Stomach (tissue), 9 donors: ENCODE data around the gene OTULINL. TPM values are rescaled to one million over a fixed set of nuclear protein-coding genes. Genes with fewer than 3 reads are reported as not detected.

Experiments used
- DNase-seq, 2 donors: peaks; one replicate each; pipeline versions ENCODE4 v3.0.0 to v3.0.0-alpha.2; 2013 to 2019
- H3K27ac ChIP-seq, 5 donors: fragments of 200-600 bp in 4 of 5; sonication (generic) in 4 of 5; one replicate each; pipeline ENCODE4 v1.5.1; 2013 to 2019; ENCODE audit warnings: mild to moderate bottlenecking in 1 of 5, moderate library complexity in 1 of 5
- H3K27me3 ChIP-seq, 3 donors: fragments of 200-600 bp; sonication (generic); one replicate each; pipeline ENCODE4 v1.5.1; 2017 to 2019; ENCODE audit warnings: mixed run types in 1 of 3
- H3K36me3 ChIP-seq, 4 donors: fragments of 200-600 bp; sonication (generic); 1 replicate in 3 of 4; 2 replicates in 1 of 4; pipeline ENCODE4 v1.5.1; 2016 to 2019
- H3K4me1 ChIP-seq, 4 donors: fragments of 200-600 bp; sonication (generic); one replicate each; pipeline ENCODE4 v1.5.1; 2016 to 2019
- H3K4me3 ChIP-seq, 4 donors: fragments of 200-600 bp; sonication (generic) in 3 of 4; one replicate each; pipeline ENCODE4 v1.5.1; 2016 to 2019; ENCODE audit warnings: mild to moderate bottlenecking in 1 of 4
- H3K9me3 ChIP-seq, 4 donors: fragments of 200-600 bp; sonication (generic); one replicate each; pipeline ENCODE4 v1.5.1; 2016 to 2019
- CTCF ChIP-seq, 7 experiments: fragments of 450-650 bp in 4 of 7; fragments of 200-600 bp in 3 of 7; sonication (generic) in 3 of 7; IDR thresholded peaks; one replicate each; pipeline ENCODE4 v1.5.1; 2016 to 2019; ENCODE audit warnings: antibody characterized with exemption in 7 of 7, control low read depth in 2 of 7, mild to moderate bottlenecking in 1 of 7
- EP300 ChIP-seq: sonication (generic); formaldehyde crosslinking; IDR thresholded peaks from one replicate; pipeline ENCODE4 v1.6.1; 2017; ENCODE audit warnings: antibody characterized with exemption
- POLR2A ChIP-seq, 4 donors: fragments of 450-650 bp; IDR thresholded peaks; one replicate each; pipeline ENCODE4 v1.6.1; 2016; ENCODE audit warnings: antibody characterized with exemption in 4 of 4, control low read depth in 2 of 4, mild to moderate bottlenecking in 1 of 4, moderate library complexity in 1 of 4
- POLR2AphosphoS5 ChIP-seq, 3 donors: sonication (generic); formaldehyde crosslinking; IDR thresholded peaks; one replicate each; pipeline ENCODE4 v1.6.1; 2016; ENCODE audit warnings: antibody characterized with exemption in 3 of 3
- WGBS, 5 donors: extraction: QIAGEN DNeasy Blood & Tissue Kit in 3 of 5; methylation state at CpG; one replicate each; pipeline versions ENCODE4 v1.1.5 to v1.1.7; 2013 to 2018; 5-methylcytosine and 5-hydroxymethylcytosine counted together
- intact Hi-C: fragments of 100-400 bp; cut with DNase I; formaldehyde crosslinking; loops from one replicate; pipeline ENCODE4 v1.15.1; 2023; ENCODE audit warnings: low total_unique reads
- polyA plus RNA-seq, 3 donors: library from polyadenylated mRNA; stranded (reverse); fragments of 200-250 nt; gene quantifications; one replicate each; pipeline ENCODE4 v1.2.3, GENCODE V29; 2013
- total RNA-seq, 5 donors: library from RNA; depleted of rRNA; stranded (reverse); fragments of >200 nt; gene quantifications; one replicate each; pipeline versions ENCODE4 v1.1.0 to v1.2.3, GENCODE V29; 2014 to 2016
- donor health status: healthy with polysubstance abuse.
- donor health status: Bipolar disorder and iron deficiency.
- donor health status: healthy.

The OTULINL gene
- total and polyA plus RNA-seq, 8 donors, result 0.93 to 31.0 (median 15.1) TPM

- DNase-seq, result no peak
- WGBS, 5 donors, result 76 to 87% (median 86%) methylated on average over 6 of the region's 6 CpGs
- Histone ChIP-seq H3K9me3 (no peaks in the 10 kb centered on the region), H3K4me1 (peaks cover 10 to 48% (median 25%) of the 10 kb centered on the region in 4 donors), H3K27me3 (peaks cover 0 to 25% (median 0%) of the 10 kb centered on the region in 3 donors), H3K4me3 (no peak overlapping the region), H3K27ac (no peak overlapping the region), H3K36me3 (no peaks in the 10 kb centered on the region)
- TF ChIP-seq CTCF (IDR thresholded peaks at IDR 0.05) (no peak), EP300 (no peak), POLR2A (IDR thresholded peaks at IDR 0.05) (no peak), POLR2AphosphoS5 (IDR thresholded peaks at IDR 0.05) (no peak)
- intact Hi-C loops, result no loop called here
Measured at GRCh38 chr5:14580398-14581034, 1.1 kb upstream of the OTULINL start.

GRCh38 chr5:14581891-14582796, 552 bp downstream of the OTULINL start:
- Histone ChIP-seq H3K27ac (peak overlapping the region; percentile 63 to 88 (median 83)), H3K9me3 (no peaks in the 10 kb centered on the region), H3K27me3 (peaks cover 0 to 22% (median 0%) of the 10 kb centered on the region in 3 donors), H3K36me3 (no peaks in the 10 kb centered on the region), H3K4me3 (peak overlapping the region; percentile 79 to 93 (median 85)), H3K4me1 (peaks cover 10 to 48% (median 25%) of the 10 kb centered on the region in 4 donors)
- TF ChIP-seq POLR2AphosphoS5 (IDR thresholded peaks at IDR 0.05) (peak in 1 of 3 donors; percentile 43), CTCF (IDR thresholded peaks at IDR 0.05) (peak in 3 of 7 experiments; percentile 11 to 32 (median 20)), EP300 (no peak)
- 4 to 23% (median 4%) methylated on average over 12 to 86 of the region's 86 CpGs for WGBS, 5 donors
- DNase-seq, result peak; percentile 74 to 87
- intact Hi-C loops, result no loop called here

GRCh38 chr5:14582797-14583137, 1.2 kb downstream of the OTULINL start:
- Histone ChIP-seq H3K27ac (peak overlapping the region; percentile 16 to 88 (median 83)), H3K27me3 (peaks cover 0 to 15% (median 0%) of the 10 kb centered on the region in 3 donors), H3K4me3 (peak overlapping the region; percentile 79 to 93 (median 85)), H3K4me1 (peaks cover 10 to 51% (median 26%) of the 10 kb centered on the region in 4 donors), H3K9me3 (no peaks in the 10 kb centered on the region), H3K36me3 (no peaks in the 10 kb centered on the region)
- TF ChIP-seq POLR2AphosphoS5 (IDR thresholded peaks at IDR 0.05) (no peak), EP300 (no peak), CTCF (IDR thresholded peaks at IDR 0.05) (no peak), POLR2A (IDR thresholded peaks at IDR 0.05) (no peak)
- intact Hi-C loops, result no loop called here
- no peak for DNase-seq
- WGBS, 5 donors, result 29 to 41% (median 34%) methylated on average over 9 of the region's 9 CpGs

GRCh38 chr5:14584848-14585247, 3.3 kb downstream of the OTULINL start:
- intact Hi-C loops, result no loop called here
- Histone ChIP-seq H3K9me3 (no peaks in the 10 kb centered on the region), H3K27ac (peak overlapping the region in 1 of 5 donors; percentile 47), H3K4me3 (no peak overlapping the region), H3K4me1 (peaks cover 10 to 72% (median 35%) of the 10 kb centered on the region in 4 donors), H3K36me3 (no peaks in the 10 kb centered on the region), H3K27me3 (no peaks in the 10 kb centered on the region)
- WGBS, 5 donors, result 74 to 85% (median 84%) methylated on average over 7 of the region's 7 CpGs
- no peak for TF ChIP-seq POLR2A (IDR thresholded peaks at IDR 0.05)
- no peak for TF ChIP-seq EP300
- TF ChIP-seq CTCF (IDR thresholded peaks at IDR 0.05), result no peak
- no peak for TF ChIP-seq POLR2AphosphoS5 (IDR thresholded peaks at IDR 0.05)
- DNase-seq, result no peak
